IMR-90 (cell line): ENCODE measurements around the gene KCNAB1. TPM values are rescaled to one million over a fixed set of nuclear protein-coding genes. Genes with fewer than 3 reads are reported as not detected.

Experiments used
- ATAC-seq: fragments of 200-7000 bp; cut with Tn5 transposase; 2 replicates; pipeline ENCODE4 v1.9.1; 2020; ENCODE audit warnings: low read depth, mild to moderate bottlenecking, moderate library complexity
- BruUV-seq: library from RNA; stranded (reverse); fragments of 400-500 nt; replicated peaks from 2 replicates; lab custom pipeline; 2021; lab: Mats Ljungman, UMichigan
- CTCF ChIA-PET: fragments of 300-600 bp; formaldehyde crosslinking; extraction: SDS; loops from one replicate; lab custom pipeline; 2021; ENCODE audit warnings: antibody characterized with exemption; lab: Yijun Ruan, JAX
- POLR2A ChIA-PET: fragments of 300-600 bp; sonication (Branson Sonifier 250); formaldehyde crosslinking; loops from one replicate; lab custom pipeline; 2022; ENCODE audit warnings: antibody characterized with exemption; ENCODE audit not compliant: unreplicated experiment; lab: Charles Lee
- DNase-seq: peaks from one replicate; pipeline ENCODE4 v3.0.0; 2013
- H2AFZ ChIP-seq: replicated peaks from 2 replicates; pipeline ENCODE3; 2013; ENCODE audit warnings: low read length, mild to moderate bottlenecking; ENCODE audit not compliant: poor library complexity
- H2AK5ac ChIP-seq: 2 replicates; pipeline ENCODE4 v1.6.1; 2013; ENCODE audit warnings: low read depth, low read length, inconsistent platforms
- H2AK9ac ChIP-seq: replicated peaks from 2 replicates; pipeline ENCODE3; 2013; ENCODE audit warnings: mild to moderate bottlenecking, low read depth, low read length, moderate library complexity; ENCODE audit not compliant: poor library complexity
- H2BK120ac ChIP-seq: 2 replicates; pipeline ENCODE4 v1.6.1; 2013; ENCODE audit warnings: low read depth, low read length, inconsistent platforms
- H2BK15ac ChIP-seq: 3 replicates; pipeline ENCODE4 v1.6.1; 2013; ENCODE audit warnings: low read depth, low read length, inconsistent platforms
- H2BK20ac ChIP-seq: 2 replicates; pipeline ENCODE4 v1.6.1; 2013; ENCODE audit warnings: low read depth, mild to moderate bottlenecking, inconsistent platforms, low read length, moderate library complexity
- H2BK5ac ChIP-seq: 2 replicates; pipeline ENCODE4 v1.6.1; 2013; ENCODE audit warnings: mild to moderate bottlenecking, low read depth, low read length, inconsistent platforms; ENCODE audit not compliant: poor library complexity, severe bottlenecking
- H3K14ac ChIP-seq: replicated peaks from 2 replicates; pipeline ENCODE4 v1.6.1; 2013; ENCODE audit warnings: low read depth, low read length, inconsistent platforms
- H3K18ac ChIP-seq: 2 replicates; pipeline ENCODE4 v1.6.1; 2013; ENCODE audit warnings: low read depth, low read length, control low read depth
- H3K23ac ChIP-seq: 2 replicates; pipeline ENCODE4 v1.6.1; 2013; ENCODE audit warnings: low read depth, low read length, inconsistent platforms
- H3K27ac ChIP-seq: 2 replicates; pipeline ENCODE4 v1.5.1; 2013; ENCODE audit warnings: mild to moderate bottlenecking, control low read depth, low read length; ENCODE audit not compliant: insufficient read depth
- H3K27me3 ChIP-seq: 2 replicates; pipeline ENCODE4 v1.6.1; 2013; ENCODE audit warnings: low read length; ENCODE audit not compliant: control insufficient read depth, insufficient read depth
- H3K36me3 ChIP-seq: 2 replicates; pipeline ENCODE4 v1.6.1; 2013; ENCODE audit warnings: low read length, mixed read lengths; ENCODE audit not compliant: control insufficient read depth, insufficient read depth
- H3K4ac ChIP-seq: 2 replicates; pipeline ENCODE4 v1.6.1; 2013; ENCODE audit warnings: low read depth, low read length, inconsistent platforms
- H3K4me1 ChIP-seq: 2 replicates; pipeline ENCODE4 v1.6.1; 2013; ENCODE audit warnings: low read length, mixed read lengths; ENCODE audit not compliant: control insufficient read depth, insufficient read depth
- H3K4me2 ChIP-seq: 2 replicates; pipeline ENCODE4 v1.6.1; 2013; ENCODE audit warnings: low read depth, mild to moderate bottlenecking, control low read depth, low read length, moderate library complexity
- H3K4me3 ChIP-seq: 2 replicates; pipeline ENCODE4 v1.5.1; 2013; ENCODE audit warnings: low read depth, mild to moderate bottlenecking, control low read depth, low read length, moderate library complexity; ENCODE audit not compliant: insufficient read depth
- H3K56ac ChIP-seq: 2 replicates; pipeline ENCODE4 v1.6.1; 2013; ENCODE audit warnings: low read length, inconsistent platforms; ENCODE audit not compliant: insufficient read depth; ENCODE audit errors: extremely low read depth
- H3K79me1 ChIP-seq, 2 experiments: 2 replicates each; pipeline ENCODE4 v1.6.1; 2013; ENCODE audit warnings: low read length in 2 of 2, inconsistent platforms in 1 of 2, low read depth in 1 of 2
- H3K9ac ChIP-seq: 2 replicates; pipeline ENCODE4 v1.6.1; 2013; ENCODE audit warnings: low read depth, low read length, control low read depth
- H3K9me1 ChIP-seq: 2 replicates; pipeline ENCODE4 v1.6.1; 2013; ENCODE audit warnings: low read length, inconsistent platforms; ENCODE audit not compliant: insufficient read depth
- H3K9me3 ChIP-seq: 2 replicates; pipeline ENCODE4 v1.6.1; 2013; ENCODE audit warnings: low read length; ENCODE audit not compliant: control insufficient read depth, insufficient read depth
- H4K20me1 ChIP-seq: 2 replicates; pipeline ENCODE4 v1.6.1; 2013; ENCODE audit warnings: low read length, inconsistent platforms; ENCODE audit not compliant: insufficient read depth
- H4K5ac ChIP-seq: 2 replicates; pipeline ENCODE4 v1.6.1; 2013; ENCODE audit warnings: mild to moderate bottlenecking, low read depth, low read length, control low read depth
- H4K8ac ChIP-seq, 2 experiments: 2 replicates each; pipeline ENCODE4 v1.6.1; 2013; ENCODE audit warnings: low read depth in 2 of 2, low read length in 2 of 2, control low read depth in 1 of 2, inconsistent platforms in 1 of 2
- H4K91ac ChIP-seq: 2 replicates; pipeline ENCODE4 v1.6.1; 2013; ENCODE audit warnings: low read depth, low read length, inconsistent platforms; ENCODE audit not compliant: insufficient read depth
- CEBPB ChIP-seq: IDR thresholded peaks from 2 replicates; pipeline ENCODE4 v1.6.1; 2012; ENCODE audit warnings: low read depth, low read length, improper control_type of control experiment
- MAZ ChIP-seq: IDR thresholded peaks from 2 replicates; pipeline ENCODE4 v1.6.1; 2012; ENCODE audit warnings: low read depth, mild to moderate bottlenecking, low read length, improper control_type of control experiment, moderate library complexity, borderline replicate concordance
- RCOR1 ChIP-seq: IDR thresholded peaks from 2 replicates; pipeline ENCODE4 v1.6.1; 2012; ENCODE audit warnings: mild to moderate bottlenecking, low read length, improper control_type of control experiment; ENCODE audit not compliant: insufficient replicate concordance
- SMC3 ChIP-seq: fragments of 150-350 bp; IDR thresholded peaks from 2 replicates; pipeline ENCODE4 v1.6.1; 2016; ENCODE audit warnings: low read depth, mild to moderate bottlenecking, antibody characterized with exemption, low read length, moderate library complexity
- WGBS, 2 experiments: methylation state at CpG; one replicate each; pipeline versions ENCODE4 v1.1.5 to v1.1.7; 2013; ENCODE audit warnings: missing lambda C conversion rate in 2 of 2; ENCODE audit not compliant: insufficient read length in 1 of 2; ENCODE audit errors: extremely low coverage in 2 of 2; 5-methylcytosine and 5-hydroxymethylcytosine counted together
- dilution Hi-C: fragments of 300-500 bp; cut with HindIII; formaldehyde crosslinking; loops from one replicate; pipeline ENCODE4 v1.14.3; 2018; ENCODE audit warnings: low sequenced_read_pairs; ENCODE audit not compliant: unreplicated experiment
- in situ Hi-C: fragments of 300-500 bp; cut with MboI; formaldehyde crosslinking; loops from 3 replicates; pipeline ENCODE4 v1.14.3; 2019; ENCODE audit warnings: low sequenced_read_pairs, inconsistent platforms, mixed read lengths
- intact Hi-C: fragments of 100-400 bp; cut with micrococcal nuclease; formaldehyde crosslinking; loops from 2 replicates; pipeline ENCODE4 v1.10.0; 2022
- polyA plus RNA-seq, 3 experiments: library from polyadenylated mRNA; depleted of rRNA; stranded (reverse); fragments of >200 nt; gene quantifications; 2 replicates each; pipeline ENCODE4 v1.2.3, GENCODE V29; 2012; ENCODE audit warnings: low replicate concordance in 1 of 3
- total RNA-seq: library from RNA; depleted of rRNA; stranded (reverse); fragments of >200 nt; gene quantifications from 2 replicates; pipeline ENCODE4 v1.2.3, GENCODE V29; 2012
- TF ChIP-seq, protein P1 (sequence below): fragments of 150-350 bp; IDR thresholded peaks from 2 replicates; pipeline ENCODE4 v1.6.1; 2016; ENCODE audit warnings: low read depth, mild to moderate bottlenecking, low read length, moderate library complexity, borderline replicate concordance

The KCNAB1 gene
- total and polyA plus RNA-seq, 2 of the 4 experiments (the other 2 are of a cell fraction) = under 0.01 to 0.07 TPM

GRCh38 chr3:156536524-156537316 is 416.3 kb downstream of the KCNAB1 start:
- no peak overlapping the region for H4K5ac ChIP-seq
- DNase-seq (peak; percentile 60), ATAC-seq (no peak)
- H2BK20ac ChIP-seq = 0 out of 2 replicates have a peak overlapping the region, but pooled peaks have one; percentile 4
- H2BK15ac ChIP-seq = no peak overlapping the region
- no peak overlapping the region for H2BK120ac ChIP-seq
- in situ Hi-C loops (loop anchor here (25.0 kb wide), 1 partner anchor 301 kb away; the partner anchor contains the start of gene LEKR1), dilution Hi-C loops (no loop called here), intact Hi-C loops (loop anchor here (5.0 kb wide), 2 partner anchors 281 to 551 kb away; no protein-coding TSS in a partner anchor)
- H4K20me1 ChIP-seq = peaks cover 25% of the 10 kb centered on the region
- ChIA-PET CTCF (no interaction called here), POLR2A (interaction anchor here (0.6 to 1.0 kb wide), 3 partner anchors 10 to 618 kb away, joined by 3 to 14 read pairs (median 4); no protein-coding TSS in a partner anchor)
- no peak overlapping the region for H2AK9ac ChIP-seq
- H4K8ac ChIP-seq = no peak overlapping the region
- TF ChIP-seq RCOR1 (no peak), CEBPB (peak; percentile 85), MAZ (no peak), SMC3 (no peak)
- TF ChIP-seq, protein P1, sequence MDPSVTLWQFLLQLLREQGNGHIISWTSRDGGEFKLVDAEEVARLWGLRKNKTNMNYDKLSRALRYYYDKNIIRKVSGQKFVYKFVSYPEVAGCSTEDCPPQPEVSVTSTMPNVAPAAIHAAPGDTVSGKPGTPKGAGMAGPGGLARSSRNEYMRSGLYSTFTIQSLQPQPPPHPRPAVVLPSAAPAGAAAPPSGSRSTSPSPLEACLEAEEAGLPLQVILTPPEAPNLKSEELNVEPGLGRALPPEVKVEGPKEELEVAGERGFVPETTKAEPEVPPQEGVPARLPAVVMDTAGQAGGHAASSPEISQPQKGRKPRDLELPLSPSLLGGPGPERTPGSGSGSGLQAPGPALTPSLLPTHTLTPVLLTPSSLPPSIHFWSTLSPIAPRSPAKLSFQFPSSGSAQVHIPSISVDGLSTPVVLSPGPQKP = no peak
- H3K23ac ChIP-seq = no peak overlapping the region
- H4K91ac ChIP-seq = no peak overlapping the region
- no peak overlapping the region for H3K18ac ChIP-seq
- no peak overlapping the region for H2AK5ac ChIP-seq
- peaks cover 7% of the 10 kb centered on the region for H3K36me3 ChIP-seq
- H3K4me1 ChIP-seq = peaks cover 18% of the 10 kb centered on the region
- BruUV-seq = no TSS peak
- H2BK5ac ChIP-seq = no peak overlapping the region
- peaks cover 18% of the 10 kb centered on the region for H3K9me1 ChIP-seq
- H3K4me3 ChIP-seq = no peak overlapping the region
- no peak overlapping the region for H3K14ac ChIP-seq
- no peak overlapping the region for H3K4me2 ChIP-seq
- no peaks in the 10 kb centered on the region for H3K9me3 ChIP-seq
- WGBS, 2 experiments = 83% methylated on average over 1 of the region's 6 CpGs; no CpG with 5 or more reads in 1 of the 2 experiments
- H3K9ac ChIP-seq = no peak overlapping the region
- no peaks in the 10 kb centered on the region for H3K27me3 ChIP-seq
- H3K27ac ChIP-seq = no peak overlapping the region
- H2AFZ ChIP-seq = no peak overlapping the region
- H3K79me1 ChIP-seq = peaks cover 6 to 29% of the 10 kb centered on the region in 2 experiments; a peak in 3 of 4 replicates
- H3K4ac ChIP-seq = no peak overlapping the region
- H3K56ac ChIP-seq = no peak overlapping the region
